DMS79 (cell line): ENCODE data around the gene TVP23C.

Source experiments
- DNase-seq: peaks from one replicate; lab custom pipeline; 2025; lab: John Stamatoyannopoulos, UW

Gene TVP23C

GRCh38 chr17:15465045-15465701, 98.1 kb downstream of the TVP23C start:
- DNase-seq, result no peak

- no peak for DNase-seq
These were observed 98.9 kb downstream of the TVP23C start for GRCh38 chr17:15464231-15464985.

- no peak for DNase-seq
These were observed 100.1 kb downstream of the TVP23C start for GRCh38 chr17:15462976-15463772.

- no peak for DNase-seq
These were observed 105.6 kb downstream of the TVP23C start for GRCh38 chr17:15457723-15458094.

- peak; percentile 40 for DNase-seq
These were observed 106.1 kb downstream of the TVP23C start for GRCh38 chr17:15456972-15457722.

GRCh38 chr17:15456496-15456895, 106.8 kb downstream of the TVP23C start:
- DNase-seq, result no peak

GRCh38 chr17:15454346-15454745, 108.9 kb downstream of the TVP23C start:
- DNase-seq, result no peak

- no peak for DNase-seq
These were observed 109.5 kb downstream of the TVP23C start for GRCh38 chr17:15453782-15454181.

- DNase-seq, result no peak
These were observed 110.0 kb downstream of the TVP23C start for GRCh38 chr17:15453246-15453645.

- no peak for DNase-seq
These were observed 110.5 kb downstream of the TVP23C start for GRCh38 chr17:15452746-15453145.
